Measurements from ENCODE around the gene RPL27A. TPM values are rescaled to one million over a fixed set of nuclear protein-coding genes. Genes with fewer than 3 reads are reported as not detected.

RPL27A gene
- total RNA-seq, 1 donor from 2014 or later = 815 TPM

- peaks cover 53% of the 10 kb centered on the region for H3K4me1 Mint-ChIP-seq (ENCODE audit: unreplicated experiment)
- TF ChIP-seq CTCF (IDR thresholded peaks at IDR 0.05) = no peak
- H3K27me3 Mint-ChIP-seq (ENCODE audit: unreplicated experiment) = no peaks in the 10 kb centered on the region
- peak overlapping the region; percentile 97 for H3K27ac Mint-ChIP-seq (ENCODE audit: unreplicated experiment)
- no peaks in the 10 kb centered on the region for H3K9me3 Mint-ChIP-seq (ENCODE audit: unreplicated experiment)
- H3K36me3 Mint-ChIP-seq (ENCODE audit: unreplicated experiment) = peaks cover 33% of the 10 kb centered on the region
- H3K4me3 Mint-ChIP-seq (ENCODE audit: unreplicated experiment) = peak overlapping the region; percentile 88
- DNase-seq (ENCODE audit: extremely low spot score, unreplicated experiment) = no peak
These were observed 669 bp downstream of the RPL27A start for GRCh38 chr11:8683115-8683807.

- DNase-seq (ENCODE audit: extremely low spot score, unreplicated experiment) = no peak
- Mint-ChIP-seq H3K27me3 (ENCODE audit: unreplicated experiment) (no peaks in the 10 kb centered on the region), H3K27ac (ENCODE audit: unreplicated experiment) (peak overlapping the region; percentile 97), H3K36me3 (ENCODE audit: unreplicated experiment) (peaks cover 37% of the 10 kb centered on the region), H3K9me3 (ENCODE audit: unreplicated experiment) (no peaks in the 10 kb centered on the region), H3K4me3 (ENCODE audit: unreplicated experiment) (peak overlapping the region; percentile 88), H3K4me1 (ENCODE audit: unreplicated experiment) (peaks cover 67% of the 10 kb centered on the region)
- no peak for TF ChIP-seq CTCF (IDR thresholded peaks at IDR 0.05)
These were observed 2.2 kb downstream of the RPL27A start for GRCh38 chr11:8684600-8685290.

GRCh38 chr11:8685306-8685705, 2.7 kb downstream of the RPL27A start:
- no peak for DNase-seq (ENCODE audit: extremely low spot score, unreplicated experiment)
- Mint-ChIP-seq H3K9me3 (ENCODE audit: unreplicated experiment) (no peaks in the 10 kb centered on the region), H3K27me3 (ENCODE audit: unreplicated experiment) (no peaks in the 10 kb centered on the region), H3K4me1 (ENCODE audit: unreplicated experiment) (peaks cover 67% of the 10 kb centered on the region), H3K36me3 (ENCODE audit: unreplicated experiment) (peaks cover 33% of the 10 kb centered on the region), H3K27ac (ENCODE audit: unreplicated experiment) (peak overlapping the region; percentile 47), H3K4me3 (ENCODE audit: unreplicated experiment) (peak overlapping the region; percentile 10)
- no peak for TF ChIP-seq CTCF (IDR thresholded peaks at IDR 0.05)

- Mint-ChIP-seq H3K9me3 (ENCODE audit: unreplicated experiment) (no peaks in the 10 kb centered on the region), H3K4me3 (ENCODE audit: unreplicated experiment) (peak overlapping the region; percentile 10), H3K4me1 (ENCODE audit: unreplicated experiment) (peaks cover 63% of the 10 kb centered on the region), H3K27me3 (ENCODE audit: unreplicated experiment) (no peaks in the 10 kb centered on the region), H3K27ac (ENCODE audit: unreplicated experiment) (peak overlapping the region; percentile 47), H3K36me3 (ENCODE audit: unreplicated experiment) (peaks cover 29% of the 10 kb centered on the region)
- no peak for DNase-seq (ENCODE audit: extremely low spot score, unreplicated experiment)
- TF ChIP-seq CTCF (IDR thresholded peaks at IDR 0.05) = no peak
These were observed 3.2 kb downstream of the RPL27A start for GRCh38 chr11:8685820-8686219.

- peaks cover 30% of the 10 kb centered on the region for H3K36me3 Mint-ChIP-seq (ENCODE audit: unreplicated experiment)
These were observed 3.7 kb downstream of the RPL27A start for GRCh38 chr11:8686325-8686724.

More at GRCh38 chr11:8686325-8686724, 3.7 kb downstream of the RPL27A start:
- Mint-ChIP-seq H3K4me1 (ENCODE audit: unreplicated experiment) (peaks cover 61% of the 10 kb centered on the region), H3K9me3 (ENCODE audit: unreplicated experiment) (no peaks in the 10 kb centered on the region), H3K4me3 (ENCODE audit: unreplicated experiment) (no peak overlapping the region), H3K27ac (ENCODE audit: unreplicated experiment) (peak overlapping the region; percentile 18), H3K27me3 (ENCODE audit: unreplicated experiment) (no peaks in the 10 kb centered on the region)
- no peak for TF ChIP-seq CTCF (IDR thresholded peaks at IDR 0.05)
- DNase-seq (ENCODE audit: extremely low spot score, unreplicated experiment) = no peak

All from osteocyte (in vitro differentiated cells).